Suprapubic skin (tissue), 4 donors: ENCODE measurements around the gene IL1R1.

Experiments used
- CTCF ChIP-seq, 2 donors: fragments of 200-600 bp in 1 of 2; fragments of 450-650 bp in 1 of 2; sonication (generic) in 1 of 2; IDR thresholded peaks; one replicate each; pipeline ENCODE4 v1.5.1; 2016 to 2019; ENCODE audit warnings: antibody characterized with exemption in 2 of 2, mild to moderate bottlenecking in 1 of 2, moderate library complexity in 1 of 2
- POLR2A ChIP-seq, 2 donors: fragments of 450-650 bp; IDR thresholded peaks; one replicate each; pipeline ENCODE4 v1.6.1; 2017; ENCODE audit warnings: antibody characterized with exemption in 2 of 2, mild to moderate bottlenecking in 2 of 2, moderate library complexity in 2 of 2
- POLR2AphosphoS5 ChIP-seq, 3 donors: sonication (generic); formaldehyde crosslinking; IDR thresholded peaks; one replicate each; pipeline ENCODE4 v1.6.1; 2017; ENCODE audit warnings: antibody characterized with exemption in 3 of 3

- TF ChIP-seq POLR2AphosphoS5 (IDR thresholded peaks at IDR 0.05) (no peak), CTCF (IDR thresholded peaks at IDR 0.05) (no peak), POLR2A (IDR thresholded peaks at IDR 0.05) (no peak)
Observed at GRCh38 chr2:102200539-102200938, 58.0 kb downstream of the IL1R1 start.
